ENCODE measurements around the gene MAP7D1. TPM values are rescaled to one million over a fixed set of nuclear protein-coding genes. Genes with fewer than 3 reads are reported as not detected.

MAP7D1 gene
- total RNA-seq, 1 experiment from 2014 or later, result 192 TPM

DNA sequence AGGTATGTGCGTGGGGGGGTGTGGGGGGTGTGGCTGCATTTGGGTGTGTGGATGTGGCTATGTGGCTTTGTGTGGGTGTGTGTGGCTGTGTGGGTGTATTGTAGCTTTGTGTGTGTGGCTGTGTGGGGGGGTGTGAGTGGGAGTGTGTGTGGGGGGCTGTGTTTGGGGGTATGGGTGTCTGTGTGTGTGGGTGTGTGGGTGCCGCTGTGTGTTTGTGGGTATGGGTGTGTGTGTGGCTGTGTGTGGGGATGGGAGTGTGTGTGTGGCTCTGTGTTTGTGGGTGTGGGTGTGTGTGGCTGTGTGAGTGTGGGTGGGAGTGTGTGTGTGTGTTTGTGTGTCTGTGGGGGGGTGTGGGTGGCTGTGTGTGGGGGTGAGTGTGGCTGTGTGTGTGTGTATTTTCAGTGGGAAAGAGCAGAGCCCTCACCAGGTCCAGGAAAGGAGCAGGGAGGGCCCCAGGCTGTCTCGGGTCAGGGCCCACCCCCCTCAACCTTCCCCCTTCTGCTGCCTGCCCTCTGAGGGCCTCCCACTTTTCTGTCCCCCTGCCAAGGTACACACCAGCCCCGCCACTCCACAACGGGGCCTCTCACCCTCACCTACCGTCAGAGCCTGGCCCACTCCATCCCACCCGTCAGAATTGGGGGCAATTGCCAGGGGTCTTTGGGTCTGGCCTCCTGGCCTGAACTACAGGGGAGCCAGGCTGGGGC is 29.0 kb upstream of the MAP7D1 start:
- no peaks in the 10 kb centered on the region for H3K9me3 ChIP-seq (ENCODE audit: low read depth, low read length, poor library complexity, severe bottlenecking)
- H3K27me3 ChIP-seq (replicated peaks; ENCODE audit: insufficient read depth, low read depth, low read length, poor library complexity), result peaks cover 13% of the 10 kb centered on the region
- H3K4me3 ChIP-seq (ENCODE audit: low read depth, low read length, poor library complexity, severe bottlenecking), result no peak overlapping the region
- BruUV-seq (replicated peaks), result no TSS peak
- intact Hi-C loops (cut with micrococcal nuclease; ENCODE audit: unreplicated experiment), result no loop called here
- CTCF ChIA-PET, result interaction anchor here (0.6 kb wide), 1 partner anchor 1812 kb away, joined by 6 read pairs; no protein-coding TSS in a partner anchor
- TF ChIP-seq, protein P1, sequence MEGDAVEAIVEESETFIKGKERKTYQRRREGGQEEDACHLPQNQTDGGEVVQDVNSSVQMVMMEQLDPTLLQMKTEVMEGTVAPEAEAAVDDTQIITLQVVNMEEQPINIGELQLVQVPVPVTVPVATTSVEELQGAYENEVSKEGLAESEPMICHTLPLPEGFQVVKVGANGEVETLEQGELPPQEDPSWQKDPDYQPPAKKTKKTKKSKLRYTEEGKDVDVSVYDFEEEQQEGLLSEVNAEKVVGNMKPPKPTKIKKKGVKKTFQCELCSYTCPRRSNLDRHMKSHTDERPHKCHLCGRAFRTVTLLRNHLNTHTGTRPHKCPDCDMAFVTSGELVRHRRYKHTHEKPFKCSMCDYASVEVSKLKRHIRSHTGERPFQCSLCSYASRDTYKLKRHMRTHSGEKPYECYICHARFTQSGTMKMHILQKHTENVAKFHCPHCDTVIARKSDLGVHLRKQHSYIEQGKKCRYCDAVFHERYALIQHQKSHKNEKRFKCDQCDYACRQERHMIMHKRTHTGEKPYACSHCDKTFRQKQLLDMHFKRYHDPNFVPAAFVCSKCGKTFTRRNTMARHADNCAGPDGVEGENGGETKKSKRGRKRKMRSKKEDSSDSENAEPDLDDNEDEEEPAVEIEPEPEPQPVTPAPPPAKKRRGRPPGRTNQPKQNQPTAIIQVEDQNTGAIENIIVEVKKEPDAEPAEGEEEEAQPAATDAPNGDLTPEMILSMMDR (conservative IDR thresholded peaks at IDR 0.05; ENCODE audit: low read depth, low read length), result no peak
- no peak for TF ChIP-seq EZH2 (IDR thresholded peaks at IDR 0.05; ENCODE audit: borderline replicate concordance, low read depth, low read length, poor library complexity, severe bottlenecking)
- no peak overlapping the region for H3K27ac ChIP-seq (ENCODE audit: low read depth, low read length, poor library complexity, severe bottlenecking)
- no peaks in the 10 kb centered on the region for H3K36me3 ChIP-seq (ENCODE audit: insufficient read depth, low read length, poor library complexity, severe bottlenecking)
- DNase-seq (ENCODE audit: low spot score), result no peak
- POLR2A ChIA-PET (ENCODE audit: low non-redundant PET), result no interaction called here
- no peaks in the 10 kb centered on the region for H3K4me1 ChIP-seq (ENCODE audit: insufficient read depth, low read length, poor library complexity, severe bottlenecking)

DNA sequence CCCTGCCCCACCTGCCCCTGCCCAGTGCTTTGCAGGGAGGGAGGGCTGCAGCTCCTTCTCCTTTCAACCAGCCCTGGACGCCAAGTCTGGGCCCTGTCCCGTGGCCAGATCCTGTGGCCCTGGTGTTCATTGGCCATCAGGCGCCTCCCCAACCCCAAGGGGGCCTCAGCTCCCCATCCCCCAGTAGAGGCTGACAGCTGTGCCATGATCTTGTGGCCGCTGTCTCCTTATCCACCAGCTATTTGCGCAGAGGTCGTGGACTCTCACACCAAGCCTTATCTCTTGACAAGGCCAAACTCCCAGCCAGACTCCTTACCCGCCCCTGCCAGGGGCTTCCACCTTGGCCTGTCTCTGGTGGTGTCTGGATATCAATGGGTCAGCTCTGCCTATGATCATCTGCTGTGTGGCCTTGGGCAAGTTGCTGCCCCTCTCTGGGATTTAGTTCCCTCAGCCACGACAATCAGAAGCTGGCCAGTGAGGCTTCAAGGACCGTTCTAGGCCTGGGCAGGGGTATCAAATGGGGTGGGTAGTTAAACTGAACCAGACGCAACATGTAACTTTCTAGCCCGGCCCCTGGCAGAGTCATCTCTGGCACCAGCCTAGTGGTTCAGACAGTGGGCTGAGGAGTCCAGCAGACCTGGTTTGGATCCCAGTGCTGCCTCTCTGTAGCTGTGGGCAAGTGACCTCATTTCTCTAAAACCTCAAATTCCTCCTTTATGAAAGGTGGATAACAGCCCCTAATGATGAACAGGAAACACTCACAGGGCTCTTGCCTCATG is 27.6 kb upstream of the MAP7D1 start:
- DNase-seq (ENCODE audit: low spot score), result no peak
- ChIA-PET CTCF (no interaction called here), POLR2A (ENCODE audit: low non-redundant PET) (no interaction called here)
- Histone ChIP-seq H3K27me3 (replicated peaks; ENCODE audit: insufficient read depth, low read depth, low read length, poor library complexity) (peaks cover 13% of the 10 kb centered on the region), H3K27ac (ENCODE audit: low read depth, low read length, poor library complexity, severe bottlenecking) (no peak overlapping the region), H3K4me3 (ENCODE audit: low read depth, low read length, poor library complexity, severe bottlenecking) (no peak overlapping the region), H3K9me3 (ENCODE audit: low read depth, low read length, poor library complexity, severe bottlenecking) (no peaks in the 10 kb centered on the region), H3K4me1 (ENCODE audit: insufficient read depth, low read length, poor library complexity, severe bottlenecking) (peaks cover 2% of the 10 kb centered on the region), H3K36me3 (ENCODE audit: insufficient read depth, low read length, poor library complexity, severe bottlenecking) (no peaks in the 10 kb centered on the region)
- TF ChIP-seq, protein P1 (conservative IDR thresholded peaks at IDR 0.05; ENCODE audit: low read depth, low read length), result no peak
- no peak for TF ChIP-seq EZH2 (IDR thresholded peaks at IDR 0.05; ENCODE audit: borderline replicate concordance, low read depth, low read length, poor library complexity, severe bottlenecking)
- intact Hi-C loops (cut with micrococcal nuclease; ENCODE audit: unreplicated experiment), result no loop called here
- BruUV-seq (replicated peaks), result no TSS peak

DNA sequence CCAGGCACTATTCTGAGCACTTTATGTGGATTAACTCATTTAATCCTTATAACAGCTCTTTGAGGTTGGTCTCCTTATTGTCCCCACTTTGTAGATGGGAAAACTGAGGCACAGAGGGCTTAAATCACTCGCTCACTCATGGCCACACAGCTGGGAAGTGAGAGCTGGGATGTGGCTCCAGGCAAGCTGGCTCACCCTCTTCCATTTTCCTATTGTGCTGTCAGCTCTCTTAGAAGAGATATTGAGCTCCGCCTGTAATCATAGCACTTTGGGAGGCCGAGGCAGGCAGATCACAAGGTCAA is 27.1 kb upstream of the MAP7D1 start:
- no peak overlapping the region for H3K4me3 ChIP-seq (ENCODE audit: low read depth, low read length, poor library complexity, severe bottlenecking)
- BruUV-seq (replicated peaks), result no TSS peak
- TF ChIP-seq EZH2 (IDR thresholded peaks at IDR 0.05; ENCODE audit: borderline replicate concordance, low read depth, low read length, poor library complexity, severe bottlenecking), result no peak
- TF ChIP-seq, protein P1 (conservative IDR thresholded peaks at IDR 0.05; ENCODE audit: low read depth, low read length), result no peak
- peaks cover 8% of the 10 kb centered on the region for H3K4me1 ChIP-seq (ENCODE audit: insufficient read depth, low read length, poor library complexity, severe bottlenecking)
- no peaks in the 10 kb centered on the region for H3K9me3 ChIP-seq (ENCODE audit: low read depth, low read length, poor library complexity, severe bottlenecking)
- intact Hi-C loops (cut with micrococcal nuclease; ENCODE audit: unreplicated experiment), result no loop called here
- H3K36me3 ChIP-seq (ENCODE audit: insufficient read depth, low read length, poor library complexity, severe bottlenecking), result no peaks in the 10 kb centered on the region
- ChIA-PET CTCF (no interaction called here), POLR2A (ENCODE audit: low non-redundant PET) (no interaction called here)
- peaks cover 12% of the 10 kb centered on the region for H3K27me3 ChIP-seq (replicated peaks; ENCODE audit: insufficient read depth, low read depth, low read length, poor library complexity)
- no peak for DNase-seq (ENCODE audit: low spot score)
- H3K27ac ChIP-seq (ENCODE audit: low read depth, low read length, poor library complexity, severe bottlenecking), result no peak overlapping the region

Measured in A673 (cell line).